GM18499 (cell line): ENCODE measurements around the gene SELPLG.

Experiments used
- ATAC-seq: cut with Tn5 transposase; IDR thresholded peaks from one replicate; pipeline ENCODE4 v1.9.1; 2021; ENCODE audit warnings: moderate number of reproducible peaks; ENCODE audit not compliant: insufficient read depth, unreplicated experiment

Gene SELPLG

GRCh38 chr12:108607981-108608600 lies 25.6 kb downstream of the SELPLG start:
- no peak for ATAC-seq

- no peak for ATAC-seq
Observed at GRCh38 chr12:108606492-108606891, 27.2 kb downstream of the SELPLG start.

GRCh38 chr12:108605690-108606406 lies 27.8 kb downstream of the SELPLG start:
- no peak for ATAC-seq

- ATAC-seq: no peak
Observed at GRCh38 chr12:108605000-108605689, 28.5 kb downstream of the SELPLG start.

GRCh38 chr12:108604208-108604941 lies 29.3 kb downstream of the SELPLG start:
- no peak for ATAC-seq

GRCh38 chr12:108603743-108604142 lies 30.0 kb downstream of the SELPLG start:
- ATAC-seq: no peak

GRCh38 chr12:108602976-108603704 lies 30.6 kb downstream of the SELPLG start:
- ATAC-seq: no peak

GRCh38 chr12:108602209-108602705 lies 31.4 kb downstream of the SELPLG start:
- ATAC-seq: no peak

- no peak for ATAC-seq
Observed at GRCh38 chr12:108600702-108601007, 33.0 kb downstream of the SELPLG start.

GRCh38 chr12:108599948-108600701 lies 33.6 kb downstream of the SELPLG start:
- ATAC-seq: no peak

GRCh38 chr12:108599541-108599940 lies 34.2 kb downstream of the SELPLG start:
- no peak for ATAC-seq

- no peak for ATAC-seq
Observed at GRCh38 chr12:108598553-108599250, 35.0 kb downstream of the SELPLG start.

- ATAC-seq: no peak
Observed at GRCh38 chr12:108597559-108598471, 35.9 kb downstream of the SELPLG start, which contains the start of gene TMEM119. Gene TMEM119, minus strand, starts transcription at chr12:108598084. Its CDS starts 5,701 bp downstream, at chr12:108592383.

GRCh38 chr12:108596854-108597558 lies 36.7 kb downstream of the SELPLG start:
- no peak for ATAC-seq

GRCh38 chr12:108595711-108596647 lies 37.7 kb downstream of the SELPLG start:
- no peak for ATAC-seq
